Activated naive CD8-positive, alpha-beta T cell treated with anti-CD3 and anti-CD28 coated beads, Interleukin-2, amount 10 ng/mL, durations not matched to agents 7 days and 5 days (primary cell): ENCODE data around the gene MYBPC3. TPM values are rescaled to one million over a fixed set of nuclear protein-coding genes. Genes with fewer than 3 reads are reported as not detected.

Source experiments
- ATAC-seq: fragments of 150-1000 bp; cut with Tn5 transposase; one replicate; pipeline ENCODE4 v1.10.0; 2021; ENCODE audit warnings: low read depth, moderate library complexity
- POLR2A ChIA-PET: fragments of 350-600 bp; sonication (Branson Sonifier 250); formaldehyde crosslinking; loops from one replicate; lab custom pipeline; 2021; ENCODE audit warnings: antibody characterized with exemption; lab: Charles Lee
- DNase-seq: peaks from one replicate; pipeline ENCODE4 v3.0.0; 2021
- H3K27ac Mint-ChIP-seq: one replicate; pipeline ENCODE4 v1.8.0; 2022; ENCODE audit warnings: mild to moderate bottlenecking, mixed read lengths
- H3K27me3 Mint-ChIP-seq: one replicate; pipeline ENCODE4 v1.8.0; 2022; ENCODE audit warnings: mild to moderate bottlenecking, moderate library complexity, mixed read lengths
- H3K36me3 Mint-ChIP-seq: one replicate; pipeline ENCODE4 v1.8.0; 2021; ENCODE audit warnings: mild to moderate bottlenecking, mixed read lengths
- H3K4me1 Mint-ChIP-seq: one replicate; pipeline ENCODE4 v1.8.0; 2021; ENCODE audit warnings: mixed read lengths
- H3K4me3 Mint-ChIP-seq: one replicate; pipeline ENCODE4 v1.8.0; 2022; ENCODE audit warnings: mild to moderate bottlenecking, moderate library complexity, mixed read lengths
- H3K9me3 Mint-ChIP-seq: one replicate; pipeline ENCODE4 v1.8.0; 2021; ENCODE audit warnings: mixed read lengths
- total RNA-seq, 2 experiments: library from RNA; stranded (reverse); gene quantifications; one replicate each; pipeline ENCODE4 v1.2.3, GENCODE V29; 2021

Gene MYBPC3
- total RNA-seq, 2 experiments from 2014 or later: 0.11 TPM; not detected in 1

GRCh38 chr11:47391711-47392432 lies 39.4 kb upstream of the MYBPC3 start:
- no peak overlapping the region for H3K4me3 Mint-ChIP-seq
- DNase-seq: no peak
- POLR2A ChIA-PET: interaction anchor here (0.7 to 2.8 kb wide), 5 partner anchors 8 to 697 kb away, joined by 4 to 16 read pairs (median 5); partner anchors contain the start of gene SPI1
- H3K27ac Mint-ChIP-seq: no peak overlapping the region
- peaks cover 3% of the 10 kb centered on the region for H3K27me3 Mint-ChIP-seq
- H3K9me3 Mint-ChIP-seq: no peaks in the 10 kb centered on the region
- ATAC-seq: no peak
- no peaks in the 10 kb centered on the region for H3K36me3 Mint-ChIP-seq
- peaks cover 19% of the 10 kb centered on the region for H3K4me1 Mint-ChIP-seq

GRCh38 chr11:47391077-47391583 lies 38.6 kb upstream of the MYBPC3 start:
- H3K36me3 Mint-ChIP-seq: no peaks in the 10 kb centered on the region
- no peak overlapping the region for H3K27ac Mint-ChIP-seq
- ATAC-seq (no peak), DNase-seq (no peak)
- no peaks in the 10 kb centered on the region for H3K9me3 Mint-ChIP-seq
- H3K4me1 Mint-ChIP-seq: peaks cover 19% of the 10 kb centered on the region
- H3K27me3 Mint-ChIP-seq: peaks cover 3% of the 10 kb centered on the region
- POLR2A ChIA-PET: interaction anchor here (1.2 to 2.8 kb wide), 2 partner anchors 8 to 13 kb away, joined by 4 to 16 read pairs; partner anchors contain the start of gene SPI1
- H3K4me3 Mint-ChIP-seq: no peak overlapping the region

GRCh38 chr11:47390422-47390760 lies 37.9 kb upstream of the MYBPC3 start:
- POLR2A ChIA-PET: interaction anchor here (1.2 to 2.8 kb wide), 2 partner anchors 9 to 12 kb away, joined by 4 to 16 read pairs; partner anchors contain the start of gene SPI1
- Mint-ChIP-seq H3K9me3 (no peaks in the 10 kb centered on the region), H3K27me3 (peaks cover 3% of the 10 kb centered on the region), H3K4me3 (no peak overlapping the region), H3K4me1 (peaks cover 17% of the 10 kb centered on the region), H3K36me3 (no peaks in the 10 kb centered on the region), H3K27ac (no peak overlapping the region)
- DNase-seq: no peak
- no peak for ATAC-seq

GRCh38 chr11:47389577-47390421 lies 37.3 kb upstream of the MYBPC3 start:
- Mint-ChIP-seq H3K36me3 (no peaks in the 10 kb centered on the region), H3K27me3 (peaks cover 3% of the 10 kb centered on the region), H3K4me3 (peak overlapping the region; percentile 36), H3K27ac (peak overlapping the region; percentile 45), H3K4me1 (peaks cover 17% of the 10 kb centered on the region), H3K9me3 (no peaks in the 10 kb centered on the region)
- ATAC-seq: peak; percentile 27
- POLR2A ChIA-PET: interaction anchor here (2.8 kb wide), 1 partner anchor 10 kb away, joined by 16 read pairs; no protein-coding TSS in a partner anchor
- DNase-seq: no peak

- Mint-ChIP-seq H3K4me3 (peak overlapping the region; percentile 36), H3K9me3 (no peaks in the 10 kb centered on the region), H3K27me3 (peaks cover 3% of the 10 kb centered on the region), H3K36me3 (no peaks in the 10 kb centered on the region), H3K4me1 (peaks cover 13% of the 10 kb centered on the region), H3K27ac (peak overlapping the region; percentile 45)
- POLR2A ChIA-PET: interaction anchor here (2.8 kb wide), 1 partner anchor 10 kb away, joined by 16 read pairs; no protein-coding TSS in a partner anchor
- DNase-seq: no peak
- ATAC-seq: no peak
Measured at GRCh38 chr11:47388697-47389576, 36.4 kb upstream of the MYBPC3 start.

GRCh38 chr11:47387944-47388696 lies 35.6 kb upstream of the MYBPC3 start:
- Mint-ChIP-seq H3K27ac (no peak overlapping the region), H3K4me3 (no peak overlapping the region), H3K27me3 (peaks cover 3% of the 10 kb centered on the region), H3K9me3 (no peaks in the 10 kb centered on the region), H3K4me1 (peaks cover 13% of the 10 kb centered on the region), H3K36me3 (no peaks in the 10 kb centered on the region)
- DNase-seq (no peak), ATAC-seq (no peak)
- POLR2A ChIA-PET: interaction anchor here (0.5 to 0.6 kb wide), 2 partner anchors 23 to 66 kb away, joined by 3 to 4 read pairs; no protein-coding TSS in a partner anchor

GRCh38 chr11:47384498-47384897 lies 32.0 kb upstream of the MYBPC3 start:
- no peak overlapping the region for H3K4me3 Mint-ChIP-seq
- H3K36me3 Mint-ChIP-seq: no peaks in the 10 kb centered on the region
- peaks cover 3% of the 10 kb centered on the region for H3K4me1 Mint-ChIP-seq
- H3K9me3 Mint-ChIP-seq: no peaks in the 10 kb centered on the region
- POLR2A ChIA-PET: no interaction called here
- H3K27me3 Mint-ChIP-seq: peaks cover 6% of the 10 kb centered on the region
- ATAC-seq: no peak
- no peak for DNase-seq
- no peak overlapping the region for H3K27ac Mint-ChIP-seq

- no peak for DNase-seq
- Mint-ChIP-seq H3K9me3 (no peaks in the 10 kb centered on the region), H3K36me3 (no peaks in the 10 kb centered on the region), H3K4me1 (peaks cover 2% of the 10 kb centered on the region), H3K27me3 (peaks cover 6% of the 10 kb centered on the region), H3K4me3 (no peak overlapping the region), H3K27ac (no peak overlapping the region)
- ATAC-seq: no peak
- POLR2A ChIA-PET: no interaction called here
Measured at GRCh38 chr11:47383071-47383470, 30.6 kb upstream of the MYBPC3 start.

- Mint-ChIP-seq H3K9me3 (no peaks in the 10 kb centered on the region), H3K4me3 (no peak overlapping the region), H3K4me1 (peaks cover 2% of the 10 kb centered on the region), H3K27ac (no peak overlapping the region), H3K36me3 (no peaks in the 10 kb centered on the region), H3K27me3 (peaks cover 6% of the 10 kb centered on the region)
- POLR2A ChIA-PET: no interaction called here
- DNase-seq (no peak), ATAC-seq (no peak)
Measured at GRCh38 chr11:47380078-47380477, 27.6 kb upstream of the MYBPC3 start.

GRCh38 chr11:47379317-47379716 lies 26.8 kb upstream of the MYBPC3 start:
- Mint-ChIP-seq H3K27me3 (peaks cover 6% of the 10 kb centered on the region), H3K4me1 (peaks cover 2% of the 10 kb centered on the region), H3K27ac (no peak overlapping the region), H3K4me3 (no peak overlapping the region), H3K36me3 (no peaks in the 10 kb centered on the region), H3K9me3 (no peaks in the 10 kb centered on the region)
- ATAC-seq (no peak), DNase-seq (no peak)
- POLR2A ChIA-PET: interaction anchor here (1.7 kb wide), 1 partner anchor 12 kb away, joined by 4 read pairs; no protein-coding TSS in a partner anchor

GRCh38 chr11:47378836-47379170 lies 26.3 kb upstream of the MYBPC3 start:
- POLR2A ChIA-PET: interaction anchor here (1.7 kb wide), 1 partner anchor 12 kb away, joined by 4 read pairs; no protein-coding TSS in a partner anchor
- H3K27ac Mint-ChIP-seq: peak overlapping the region; percentile 38
- H3K4me1 Mint-ChIP-seq: peaks cover 2% of the 10 kb centered on the region
- H3K4me3 Mint-ChIP-seq: no peak overlapping the region
- H3K27me3 Mint-ChIP-seq: peaks cover 6% of the 10 kb centered on the region
- no peaks in the 10 kb centered on the region for H3K36me3 Mint-ChIP-seq
- no peak for DNase-seq
- no peak for ATAC-seq
- no peaks in the 10 kb centered on the region for H3K9me3 Mint-ChIP-seq
